Urinary bladder (tissue), 4 donors: ENCODE results near the gene ALG1. TPM values are rescaled to one million over a fixed set of nuclear protein-coding genes. Genes with fewer than 3 reads are reported as not detected.

Source experiments
- DNase-seq: peaks from one replicate; pipeline ENCODE4 v3.0.0-alpha.2; 2015; ENCODE audit errors: extremely low spot score
- H3K27ac ChIP-seq: one replicate; pipeline ENCODE4 v1.5.1; 2013; ENCODE audit warnings: low read depth, mild to moderate bottlenecking, moderate library complexity
- H3K36me3 ChIP-seq: one replicate; pipeline ENCODE4 v1.6.1; 2013; ENCODE audit warnings: mild to moderate bottlenecking, moderate library complexity; ENCODE audit not compliant: insufficient read depth
- H3K4me1 ChIP-seq: one replicate; pipeline ENCODE4 v1.6.1; 2013; ENCODE audit warnings: mild to moderate bottlenecking, moderate library complexity; ENCODE audit not compliant: insufficient read depth
- H3K4me3 ChIP-seq: one replicate; pipeline ENCODE4 v1.5.1; 2013; ENCODE audit warnings: low read depth, low read length
- WGBS: extraction: QIAGEN DNeasy Blood & Tissue Kit; methylation state at CpG from one replicate; pipeline ENCODE4 v1.1.7; 2013; 5-methylcytosine and 5-hydroxymethylcytosine counted together
- polyA plus RNA-seq: library from polyadenylated mRNA; stranded (reverse); fragments of 200-250 nt; gene quantifications from one replicate; pipeline ENCODE4 v1.2.3, GENCODE V29; 2013
- total RNA-seq: library from RNA; depleted of rRNA; stranded (reverse); fragments of >200 nt; gene quantifications from one replicate; pipeline ENCODE4 v1.2.3, GENCODE V29; 2014
- donor health status: healthy with polysubstance abuse.
- donor health status: healthy.

Gene ALG1, protein sequence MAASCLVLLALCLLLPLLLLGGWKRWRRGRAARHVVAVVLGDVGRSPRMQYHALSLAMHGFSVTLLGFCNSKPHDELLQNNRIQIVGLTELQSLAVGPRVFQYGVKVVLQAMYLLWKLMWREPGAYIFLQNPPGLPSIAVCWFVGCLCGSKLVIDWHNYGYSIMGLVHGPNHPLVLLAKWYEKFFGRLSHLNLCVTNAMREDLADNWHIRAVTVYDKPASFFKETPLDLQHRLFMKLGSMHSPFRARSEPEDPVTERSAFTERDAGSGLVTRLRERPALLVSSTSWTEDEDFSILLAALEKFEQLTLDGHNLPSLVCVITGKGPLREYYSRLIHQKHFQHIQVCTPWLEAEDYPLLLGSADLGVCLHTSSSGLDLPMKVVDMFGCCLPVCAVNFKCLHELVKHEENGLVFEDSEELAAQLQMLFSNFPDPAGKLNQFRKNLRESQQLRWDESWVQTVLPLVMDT
- total RNA-seq = 15.1 TPM
- polyA plus RNA-seq = 18.5 TPM

DNA sequence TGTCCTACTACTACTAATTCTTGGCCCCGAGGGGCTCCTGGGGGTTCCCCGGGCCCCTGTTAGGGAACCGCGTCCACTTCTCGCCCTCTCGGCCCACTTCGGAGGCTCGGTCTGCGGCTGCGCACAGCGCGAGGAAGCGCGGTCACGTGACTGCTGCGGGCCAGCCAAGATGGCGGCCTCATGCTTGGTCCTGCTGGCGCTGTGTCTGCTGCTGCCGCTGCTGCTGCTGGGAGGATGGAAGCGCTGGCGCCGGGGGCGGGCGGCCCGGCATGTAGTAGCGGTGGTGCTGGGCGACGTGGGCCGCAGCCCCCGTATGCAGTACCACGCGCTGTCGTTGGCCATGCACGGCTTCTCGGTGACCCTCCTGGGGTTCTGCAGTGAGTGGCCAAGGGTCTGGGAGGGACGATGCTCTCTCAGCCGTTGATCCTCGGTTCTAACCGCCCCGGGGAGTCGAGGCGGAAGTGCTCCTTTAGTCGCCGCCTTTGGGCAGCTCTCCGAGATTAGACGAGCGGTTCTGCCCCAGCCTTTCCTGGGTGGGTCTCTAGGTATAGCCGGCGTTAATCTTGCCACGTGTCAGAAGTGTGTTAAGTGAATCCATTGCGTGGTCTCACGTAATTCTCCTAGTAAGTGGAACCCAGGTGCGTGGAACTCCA lies at the start of gene ALG1:
Gene ALG1, plus strand, starts transcription at position 163 of the 653 bp plus-strand sequence. Its CDS starts 7 bp downstream, at position 170.
- H3K27ac ChIP-seq = peak within 1 kb of the TSS; percentile 77
- no peaks in the 10 kb centered on the region for H3K36me3 ChIP-seq
- H3K4me1 ChIP-seq = no peaks in the 10 kb centered on the region
- under 1% methylated on average over 53 of the region's 53 CpGs for WGBS
- peak within 1 kb of the TSS; percentile 56 for H3K4me3 ChIP-seq
- DNase-seq = peak; percentile 64

DNA sequence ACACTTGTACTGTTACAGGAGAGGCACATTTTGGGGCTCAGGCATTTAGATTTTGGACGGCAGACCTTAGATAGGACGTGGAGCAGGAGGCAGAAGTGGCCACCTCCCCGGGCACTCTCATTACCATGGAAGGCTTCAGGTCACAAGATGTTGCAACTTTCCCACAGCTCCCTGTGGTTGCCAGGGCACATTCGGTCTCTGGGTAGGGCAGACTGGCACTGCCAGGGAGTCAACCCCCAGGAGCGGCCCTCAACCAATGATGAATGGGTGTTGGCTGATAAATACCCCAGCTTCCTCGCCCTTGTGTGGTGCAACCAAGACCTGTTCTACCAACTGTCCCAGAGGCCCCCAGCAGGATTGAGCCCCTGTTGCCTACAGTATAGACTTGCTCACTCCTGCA lies 49.1 kb upstream of the ALG1 start:
- no peak for DNase-seq
- H3K4me1 ChIP-seq = no peaks in the 10 kb centered on the region
- H3K4me3 ChIP-seq = no peak overlapping the region
- WGBS = 90% methylated on average over 6 of the region's 6 CpGs
- no peak overlapping the region for H3K27ac ChIP-seq
- H3K36me3 ChIP-seq = no peaks in the 10 kb centered on the region

- DNase-seq = no peak
- 47% methylated on average over 4 of the region's 4 CpGs for WGBS
- no peaks in the 10 kb centered on the region for H3K36me3 ChIP-seq
- no peaks in the 10 kb centered on the region for H3K4me1 ChIP-seq
- H3K4me3 ChIP-seq = no peak overlapping the region
- no peak overlapping the region for H3K27ac ChIP-seq
Observed at GRCh38 chr16:5024632-5025031, 47.0 kb upstream of the ALG1 start.

DNA sequence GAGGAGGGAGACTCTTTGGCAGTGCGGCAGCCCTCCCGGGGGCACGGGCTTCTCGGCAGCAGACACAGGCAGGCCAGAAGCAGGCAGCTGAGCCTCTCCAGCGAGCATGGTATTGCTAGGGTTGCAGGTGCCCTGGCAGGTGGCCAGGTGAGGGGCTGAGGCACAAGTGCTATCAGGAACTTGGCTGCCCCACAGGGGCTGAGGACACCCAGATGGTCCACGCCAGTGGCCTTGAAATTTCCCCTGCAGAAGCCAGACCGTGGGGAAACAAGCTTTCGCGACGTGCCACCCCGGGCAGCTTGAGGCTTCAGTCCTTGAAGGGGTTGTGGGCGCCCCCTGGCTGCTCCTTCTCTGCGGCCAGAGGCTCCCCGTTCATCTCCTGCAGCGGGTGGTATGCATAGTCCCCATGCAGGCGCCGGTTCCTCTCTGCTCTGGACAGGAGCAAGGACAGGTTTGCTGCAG lies 46.4 kb upstream of the ALG1 start:
- 41% methylated on average over 17 of the region's 17 CpGs for WGBS
- H3K4me1 ChIP-seq = no peaks in the 10 kb centered on the region
- no peak overlapping the region for H3K4me3 ChIP-seq
- no peak for DNase-seq
- H3K27ac ChIP-seq = no peak overlapping the region
- no peaks in the 10 kb centered on the region for H3K36me3 ChIP-seq

GRCh38 chr16:5026664-5027063 lies 45.0 kb upstream of the ALG1 start:
- no peak overlapping the region for H3K4me3 ChIP-seq
- no peaks in the 10 kb centered on the region for H3K4me1 ChIP-seq
- H3K27ac ChIP-seq = no peak overlapping the region
- DNase-seq = no peak
- no peaks in the 10 kb centered on the region for H3K36me3 ChIP-seq
- 92% methylated on average over 8 of the region's 8 CpGs for WGBS

GRCh38 chr16:5027086-5027485 lies 44.6 kb upstream of the ALG1 start:
- DNase-seq = no peak
- H3K27ac ChIP-seq = no peak overlapping the region
- no peak overlapping the region for H3K4me3 ChIP-seq
- no peaks in the 10 kb centered on the region for H3K4me1 ChIP-seq
- WGBS = 92% methylated on average over 7 of the region's 7 CpGs
- no peaks in the 10 kb centered on the region for H3K36me3 ChIP-seq

GRCh38 chr16:5027575-5028235 lies 43.9 kb upstream of the ALG1 start:
- Histone ChIP-seq H3K4me1 (no peaks in the 10 kb centered on the region), H3K4me3 (no peak overlapping the region), H3K36me3 (no peaks in the 10 kb centered on the region), H3K27ac (no peak overlapping the region)
- WGBS = 94% methylated on average over 32 of the region's 32 CpGs
- DNase-seq = no peak

GRCh38 chr16:5028950-5029475 lies 42.6 kb upstream of the ALG1 start:
- WGBS = 88% methylated on average over 18 of the region's 18 CpGs
- no peak for DNase-seq
- no peaks in the 10 kb centered on the region for H3K4me1 ChIP-seq
- no peak overlapping the region for H3K4me3 ChIP-seq
- no peaks in the 10 kb centered on the region for H3K36me3 ChIP-seq
- no peak overlapping the region for H3K27ac ChIP-seq

GRCh38 chr16:5030251-5030870 lies 41.3 kb upstream of the ALG1 start:
- H3K36me3 ChIP-seq = no peaks in the 10 kb centered on the region
- WGBS = 84% methylated on average over 12 of the region's 12 CpGs
- no peak overlapping the region for H3K27ac ChIP-seq
- no peak for DNase-seq
- no peak overlapping the region for H3K4me3 ChIP-seq
- H3K4me1 ChIP-seq = no peaks in the 10 kb centered on the region

DNA sequence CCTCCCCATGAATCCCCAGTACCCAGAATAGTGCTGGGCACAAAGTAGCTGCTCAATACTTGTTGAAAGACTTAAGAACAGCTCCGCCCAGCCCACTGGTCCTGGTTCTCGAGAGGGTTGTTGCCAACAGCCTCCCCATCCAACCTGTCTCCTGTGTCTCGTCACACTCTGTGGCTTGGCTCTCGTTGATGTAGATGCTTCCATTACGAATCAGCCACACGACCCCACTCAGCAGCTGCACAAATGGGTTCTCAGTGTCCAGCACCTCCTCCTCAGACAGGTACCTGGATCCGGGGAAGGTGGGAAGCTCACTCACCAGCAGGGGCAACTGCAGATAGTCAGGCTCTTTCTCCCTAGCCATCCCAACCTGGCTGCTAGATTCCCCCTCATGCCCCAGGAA lies 40.0 kb upstream of the ALG1 start:
- H3K36me3 ChIP-seq = no peaks in the 10 kb centered on the region
- WGBS = 82% methylated on average over 7 of the region's 7 CpGs
- H3K4me3 ChIP-seq = no peak overlapping the region
- no peaks in the 10 kb centered on the region for H3K4me1 ChIP-seq
- DNase-seq = no peak
- H3K27ac ChIP-seq = no peak overlapping the region

GRCh38 chr16:5032748-5033167 lies 38.9 kb upstream of the ALG1 start:
- H3K27ac ChIP-seq = no peak overlapping the region
- DNase-seq = no peak
- H3K4me1 ChIP-seq = no peaks in the 10 kb centered on the region
- H3K4me3 ChIP-seq = peak overlapping the region; percentile 91
- no peaks in the 10 kb centered on the region for H3K36me3 ChIP-seq
- 38% methylated on average over 12 of the region's 12 CpGs for WGBS

DNA sequence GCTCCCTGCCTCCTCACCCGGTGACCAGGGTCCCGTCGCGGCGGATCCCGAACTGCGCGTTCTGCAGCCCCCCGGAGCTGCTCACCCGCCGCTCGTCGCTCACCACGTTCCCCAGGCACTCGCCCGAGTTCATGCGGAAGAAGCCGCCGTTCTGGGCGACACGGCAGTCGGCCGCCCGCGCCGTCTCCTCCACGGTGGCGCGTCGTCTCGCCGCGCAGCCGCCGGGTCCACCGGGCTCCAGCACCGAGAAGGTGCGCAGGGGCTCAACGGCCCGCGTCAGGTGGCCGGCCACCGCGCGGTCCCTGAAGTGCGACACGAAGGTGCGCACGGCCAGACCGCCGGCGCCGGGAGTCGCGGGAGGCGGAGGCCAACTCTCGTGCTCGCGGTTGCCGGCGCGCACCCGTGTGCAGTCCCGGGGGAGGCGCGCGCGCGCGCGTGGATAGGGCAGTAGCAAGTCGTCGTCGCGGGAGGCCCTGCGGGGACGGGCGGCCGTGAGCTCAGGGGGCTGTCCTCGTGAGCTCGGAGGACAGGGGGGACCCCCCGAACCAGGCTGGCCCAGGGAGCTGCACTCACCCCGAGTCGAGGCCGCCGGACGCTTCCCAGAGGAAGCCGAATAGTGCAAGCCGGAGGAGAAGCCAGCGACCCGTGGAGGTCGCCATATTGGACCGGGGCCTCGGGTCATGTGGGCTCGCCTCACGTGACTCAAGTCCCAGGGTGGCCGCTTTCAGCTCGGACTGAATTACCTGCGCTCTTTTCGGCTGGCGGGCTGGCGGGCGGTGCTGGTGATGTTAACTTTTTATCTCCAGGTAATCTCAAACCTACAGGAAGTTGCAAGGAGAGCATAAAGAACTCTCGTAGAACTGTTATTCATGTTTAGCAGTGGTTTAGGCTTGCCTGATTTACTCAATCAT lies 38.1 kb upstream of the ALG1 start, which contains the start of gene NAGPA:
Gene NAGPA, minus strand, starts transcription at position 680 of the 911 bp plus-strand sequence. Its CDS starts 21 bp downstream, at position 659.
- under 1% methylated on average over 104 of the region's 104 CpGs for WGBS
- no peaks in the 10 kb centered on the region for H3K36me3 ChIP-seq
- no peak within 1 kb of the TSS for H3K27ac ChIP-seq

More for the DNA sequence above, 38.1 kb upstream of the ALG1 start, which contains the start of gene NAGPA:
- peak; percentile 58 for DNase-seq
- peak within 1 kb of the TSS; percentile 91 for H3K4me3 ChIP-seq
- H3K4me1 ChIP-seq = no peaks in the 10 kb centered on the region
